HEK293 (cell line): Measurements from ENCODE around the gene ARID5A.
A peak's percentile ranks its signal among the peaks of the same experiment; 100 is the strongest.

Source experiments
- HOXC10 ChIP-seq: sonication (generic); formaldehyde crosslinking; IDR thresholded peaks from 2 replicates; pipeline ENCODE4 v1.8.1; 2023; ENCODE audit warnings: mild to moderate bottlenecking, missing genetic modification reagents
- KLF1 ChIP-seq: fragments of 450-650 bp; formaldehyde crosslinking; IDR thresholded peaks from 2 replicates; pipeline ENCODE4 v1.5.1; 2016; ENCODE audit warnings: missing biosample characterization, missing genetic modification characterization
- TCF7L2 ChIP-seq: IDR thresholded peaks from 2 replicates; pipeline ENCODE4 v1.6.1; 2011; ENCODE audit warnings: low read depth, mild to moderate bottlenecking, inconsistent platforms, low read length, moderate library complexity, borderline replicate concordance
- ZBTB1 ChIP-seq: fragments of 450-650 bp; formaldehyde crosslinking; IDR thresholded peaks from 2 replicates; pipeline ENCODE4 v1.5.1; 2016; ENCODE audit warnings: missing biosample characterization, missing genetic modification characterization
- ZBTB17 ChIP-seq: fragments of 450-650 bp; formaldehyde crosslinking; IDR thresholded peaks from 2 replicates; pipeline ENCODE4 v1.5.1; 2016; ENCODE audit warnings: missing biosample characterization, missing genetic modification characterization
- ZNF707 ChIP-seq: fragments of 450-650 bp; formaldehyde crosslinking; IDR thresholded peaks from 2 replicates; pipeline ENCODE4 v1.5.1; 2016; ENCODE audit warnings: missing biosample characterization, missing genetic modification characterization
- ZSCAN30 ChIP-seq: fragments of 450-650 bp; IDR thresholded peaks from 2 replicates; pipeline ENCODE4 v1.5.1; 2018; ENCODE audit warnings: missing biosample characterization, mild to moderate bottlenecking, missing genetic modification characterization, moderate library complexity
- TF ChIP-seq, protein P1 (sequence below): fragments of 450-650 bp; formaldehyde crosslinking; IDR thresholded peaks from 2 replicates; pipeline ENCODE4 v1.5.1; 2016; ENCODE audit warnings: missing biosample characterization, missing genetic modification characterization
- TF ChIP-seq, protein P2 (sequence below): fragments of 450-650 bp; formaldehyde crosslinking; IDR thresholded peaks from 2 replicates; pipeline ENCODE4 v1.5.1; 2016; ENCODE audit warnings: missing biosample characterization, missing genetic modification characterization
- TF ChIP-seq, protein P3 (sequence below): fragments of 450-650 bp; formaldehyde crosslinking; IDR thresholded peaks from 2 replicates; pipeline ENCODE4 v1.5.1; 2016; ENCODE audit warnings: missing biosample characterization, missing genetic modification characterization

DNA sequence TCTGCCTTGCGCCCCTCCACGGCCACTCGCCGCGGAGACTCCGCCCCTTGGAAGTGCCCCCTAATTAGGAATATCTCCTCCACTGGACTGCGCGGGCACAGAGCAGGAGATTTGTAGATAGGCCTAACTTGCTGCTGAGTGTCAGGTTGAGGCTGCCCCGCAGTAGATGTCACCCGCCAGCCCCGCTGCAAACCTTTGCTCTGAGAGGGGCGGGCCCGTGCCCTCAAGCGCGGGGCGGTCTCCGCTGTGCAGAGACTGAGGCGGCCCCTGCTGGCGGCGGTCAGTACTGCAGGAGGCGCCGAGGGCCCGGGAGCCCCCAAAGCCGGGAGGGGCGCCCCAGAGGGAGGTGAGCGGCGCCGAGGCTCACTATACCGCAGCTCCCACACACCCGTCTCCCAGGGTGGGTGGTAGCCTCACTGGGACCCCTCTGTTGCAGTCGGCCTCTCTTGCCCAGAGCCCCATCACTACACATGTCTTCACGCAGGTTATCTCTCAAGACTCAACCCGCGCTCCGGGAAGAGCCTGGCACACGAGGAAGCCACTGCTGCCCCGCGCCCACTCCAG lies 28.5 kb upstream of the ARID5A start:
- TF ChIP-seq, protein P1, sequence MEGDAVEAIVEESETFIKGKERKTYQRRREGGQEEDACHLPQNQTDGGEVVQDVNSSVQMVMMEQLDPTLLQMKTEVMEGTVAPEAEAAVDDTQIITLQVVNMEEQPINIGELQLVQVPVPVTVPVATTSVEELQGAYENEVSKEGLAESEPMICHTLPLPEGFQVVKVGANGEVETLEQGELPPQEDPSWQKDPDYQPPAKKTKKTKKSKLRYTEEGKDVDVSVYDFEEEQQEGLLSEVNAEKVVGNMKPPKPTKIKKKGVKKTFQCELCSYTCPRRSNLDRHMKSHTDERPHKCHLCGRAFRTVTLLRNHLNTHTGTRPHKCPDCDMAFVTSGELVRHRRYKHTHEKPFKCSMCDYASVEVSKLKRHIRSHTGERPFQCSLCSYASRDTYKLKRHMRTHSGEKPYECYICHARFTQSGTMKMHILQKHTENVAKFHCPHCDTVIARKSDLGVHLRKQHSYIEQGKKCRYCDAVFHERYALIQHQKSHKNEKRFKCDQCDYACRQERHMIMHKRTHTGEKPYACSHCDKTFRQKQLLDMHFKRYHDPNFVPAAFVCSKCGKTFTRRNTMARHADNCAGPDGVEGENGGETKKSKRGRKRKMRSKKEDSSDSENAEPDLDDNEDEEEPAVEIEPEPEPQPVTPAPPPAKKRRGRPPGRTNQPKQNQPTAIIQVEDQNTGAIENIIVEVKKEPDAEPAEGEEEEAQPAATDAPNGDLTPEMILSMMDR: 0 out of 2 replicates have a peak, but pooled peaks have one; percentile 16
- no peak for TF ChIP-seq ZNF707 (tag by site-specific recombination)
- no peak for TF ChIP-seq ZBTB1 (tag by site-specific recombination)
- TF ChIP-seq ZBTB17 (tag by site-specific recombination): no peak
- TF ChIP-seq ZSCAN30 (tag by site-specific recombination): no peak
- TF ChIP-seq, protein P2, sequence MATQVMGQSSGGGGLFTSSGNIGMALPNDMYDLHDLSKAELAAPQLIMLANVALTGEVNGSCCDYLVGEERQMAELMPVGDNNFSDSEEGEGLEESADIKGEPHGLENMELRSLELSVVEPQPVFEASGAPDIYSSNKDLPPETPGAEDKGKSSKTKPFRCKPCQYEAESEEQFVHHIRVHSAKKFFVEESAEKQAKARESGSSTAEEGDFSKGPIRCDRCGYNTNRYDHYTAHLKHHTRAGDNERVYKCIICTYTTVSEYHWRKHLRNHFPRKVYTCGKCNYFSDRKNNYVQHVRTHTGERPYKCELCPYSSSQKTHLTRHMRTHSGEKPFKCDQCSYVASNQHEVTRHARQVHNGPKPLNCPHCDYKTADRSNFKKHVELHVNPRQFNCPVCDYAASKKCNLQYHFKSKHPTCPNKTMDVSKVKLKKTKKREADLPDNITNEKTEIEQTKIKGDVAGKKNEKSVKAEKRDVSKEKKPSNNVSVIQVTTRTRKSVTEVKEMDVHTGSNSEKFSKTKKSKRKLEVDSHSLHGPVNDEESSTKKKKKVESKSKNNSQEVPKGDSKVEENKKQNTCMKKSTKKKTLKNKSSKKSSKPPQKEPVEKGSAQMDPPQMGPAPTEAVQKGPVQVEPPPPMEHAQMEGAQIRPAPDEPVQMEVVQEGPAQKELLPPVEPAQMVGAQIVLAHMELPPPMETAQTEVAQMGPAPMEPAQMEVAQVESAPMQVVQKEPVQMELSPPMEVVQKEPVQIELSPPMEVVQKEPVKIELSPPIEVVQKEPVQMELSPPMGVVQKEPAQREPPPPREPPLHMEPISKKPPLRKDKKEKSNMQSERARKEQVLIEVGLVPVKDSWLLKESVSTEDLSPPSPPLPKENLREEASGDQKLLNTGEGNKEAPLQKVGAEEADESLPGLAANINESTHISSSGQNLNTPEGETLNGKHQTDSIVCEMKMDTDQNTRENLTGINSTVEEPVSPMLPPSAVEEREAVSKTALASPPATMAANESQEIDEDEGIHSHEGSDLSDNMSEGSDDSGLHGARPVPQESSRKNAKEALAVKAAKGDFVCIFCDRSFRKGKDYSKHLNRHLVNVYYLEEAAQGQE (tag by site-specific recombination): no peak
- no peak for TF ChIP-seq HOXC10 (CRISPR knock-in tag)
- TF ChIP-seq, protein P3, sequence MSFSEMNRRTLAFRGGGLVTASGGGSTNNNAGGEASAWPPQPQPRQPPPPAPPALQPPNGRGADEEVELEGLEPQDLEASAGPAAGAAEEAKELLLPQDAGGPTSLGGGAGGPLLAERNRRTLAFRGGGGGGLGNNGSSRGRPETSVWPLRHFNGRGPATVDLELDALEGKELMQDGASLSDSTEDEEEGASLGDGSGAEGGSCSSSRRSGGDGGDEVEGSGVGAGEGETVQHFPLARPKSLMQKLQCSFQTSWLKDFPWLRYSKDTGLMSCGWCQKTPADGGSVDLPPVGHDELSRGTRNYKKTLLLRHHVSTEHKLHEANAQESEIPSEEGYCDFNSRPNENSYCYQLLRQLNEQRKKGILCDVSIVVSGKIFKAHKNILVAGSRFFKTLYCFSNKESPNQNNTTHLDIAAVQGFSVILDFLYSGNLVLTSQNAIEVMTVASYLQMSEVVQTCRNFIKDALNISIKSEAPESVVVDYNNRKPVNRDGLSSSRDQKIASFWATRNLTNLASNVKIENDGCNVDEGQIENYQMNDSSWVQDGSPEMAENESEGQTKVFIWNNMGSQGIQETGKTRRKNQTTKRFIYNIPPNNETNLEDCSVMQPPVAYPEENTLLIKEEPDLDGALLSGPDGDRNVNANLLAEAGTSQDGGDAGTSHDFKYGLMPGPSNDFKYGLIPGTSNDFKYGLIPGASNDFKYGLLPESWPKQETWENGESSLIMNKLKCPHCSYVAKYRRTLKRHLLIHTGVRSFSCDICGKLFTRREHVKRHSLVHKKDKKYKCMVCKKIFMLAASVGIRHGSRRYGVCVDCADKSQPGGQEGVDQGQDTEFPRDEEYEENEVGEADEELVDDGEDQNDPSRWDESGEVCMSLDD: peak; percentile 39; the same call in 1 of the 2 replicates
- no peak for TF ChIP-seq KLF1
- TF ChIP-seq TCF7L2: no peak
